Activated T-cell treated with anti-CD3 and anti-CD28 coated beads for 4 hours (primary cell): Measurements from ENCODE around the gene TBC1D12.
"Not testable (repeated sequence)": the region's sequence is repeated elsewhere in the genome, so short reads cannot be mapped to it uniquely, and the experiment has no call there.

Experiments
- DNase-seq: peaks from one replicate; pipeline ENCODE4 v3.0.0-alpha.2; 2020

Gene TBC1D12

DNA sequence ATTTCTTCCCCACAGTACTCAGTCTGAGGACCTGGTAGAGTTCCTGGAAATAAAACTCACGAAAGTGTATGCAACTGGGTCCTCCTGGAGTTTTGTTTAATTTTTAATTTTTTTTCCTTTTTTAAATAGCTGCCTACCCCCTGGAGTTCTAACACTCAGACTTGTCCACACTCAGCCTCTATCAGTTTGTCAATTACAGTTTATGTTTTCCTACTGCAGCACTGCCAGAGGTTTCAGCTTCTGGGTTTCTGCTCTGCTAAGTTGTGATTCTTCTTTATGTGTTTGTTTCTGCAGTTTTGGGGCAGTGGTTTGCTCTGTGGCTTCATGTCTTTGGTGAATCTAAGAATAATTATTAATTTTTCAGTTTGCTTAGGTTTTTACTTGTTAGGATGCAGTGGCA is 59.2 kb downstream of the TBC1D12 start:
- no peak for DNase-seq

DNA sequence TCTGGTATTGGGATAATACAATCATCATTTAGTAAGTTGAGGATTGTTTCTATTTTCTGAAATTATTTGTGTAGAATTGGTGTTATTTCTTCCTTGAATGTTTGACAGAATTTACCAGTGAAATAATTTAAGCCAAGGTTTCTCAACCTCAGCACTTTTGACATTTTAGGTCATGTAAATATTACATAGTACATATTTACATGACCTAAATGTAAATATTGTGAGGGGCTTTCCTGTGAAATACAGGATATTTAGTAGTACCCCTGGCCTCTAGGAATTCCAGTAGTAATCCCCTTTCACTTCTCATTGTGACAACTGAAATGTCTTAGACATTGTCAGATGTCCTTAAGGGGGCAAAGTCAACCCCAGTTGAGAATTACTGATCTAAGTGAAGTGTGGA is 59.8 kb downstream of the TBC1D12 start:
- no peak for DNase-seq

DNA sequence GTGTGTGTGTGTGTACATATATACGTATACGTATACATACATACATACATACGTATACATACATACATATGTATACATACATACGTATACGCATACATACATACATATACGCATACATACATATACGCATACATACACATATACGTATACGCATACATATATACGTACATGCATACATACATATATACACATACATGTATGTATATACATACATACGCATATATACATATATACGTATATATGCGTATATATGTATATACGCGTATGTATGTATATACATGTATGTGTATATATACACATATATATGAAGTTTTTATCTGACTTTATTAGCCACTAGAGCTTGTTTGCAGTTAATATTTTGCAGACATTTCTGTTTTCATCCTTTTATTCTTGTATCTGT is 63.3 kb downstream of the TBC1D12 start:
- DNase-seq: no peak

DNA sequence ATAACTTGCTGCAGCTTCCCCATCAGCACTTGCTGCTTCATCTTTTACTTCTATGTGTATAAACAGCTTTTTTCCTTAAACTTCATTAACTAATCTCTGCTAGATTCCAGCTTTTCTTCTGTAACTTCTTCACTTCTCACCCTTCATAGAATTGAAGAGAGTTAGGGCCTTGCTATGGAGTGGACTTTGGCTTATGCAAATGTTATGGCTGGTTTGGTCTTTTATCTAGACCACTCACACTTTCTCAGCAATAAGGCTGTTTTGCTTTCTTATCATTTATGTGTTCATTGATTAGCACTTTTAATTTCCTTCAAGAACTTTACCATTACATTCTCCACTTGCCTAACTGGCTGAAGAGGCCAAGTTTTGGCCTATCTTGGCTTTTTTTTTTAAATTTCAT is 79.1 kb downstream of the TBC1D12 start:
- no peak for DNase-seq

DNA sequence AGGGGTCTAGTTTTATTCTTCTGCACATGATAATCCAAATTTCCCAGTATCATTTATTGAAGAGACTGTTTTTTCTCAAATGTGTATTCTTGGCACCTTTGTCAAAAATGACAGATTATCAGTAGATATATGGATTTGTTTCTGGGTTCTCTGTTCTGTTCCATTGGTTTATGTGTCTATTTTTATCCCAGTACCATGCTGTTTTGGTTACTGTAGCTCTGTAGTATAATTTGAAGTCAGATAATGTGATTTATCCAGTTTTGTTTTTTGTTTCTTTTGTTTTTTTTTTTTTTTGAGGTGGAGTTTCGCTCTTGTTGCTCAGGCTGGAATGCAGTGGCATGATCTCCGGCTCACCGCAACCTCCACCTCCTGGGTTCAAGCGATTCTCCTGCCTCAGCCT is 81.6 kb downstream of the TBC1D12 start:
- no peak for DNase-seq

DNA sequence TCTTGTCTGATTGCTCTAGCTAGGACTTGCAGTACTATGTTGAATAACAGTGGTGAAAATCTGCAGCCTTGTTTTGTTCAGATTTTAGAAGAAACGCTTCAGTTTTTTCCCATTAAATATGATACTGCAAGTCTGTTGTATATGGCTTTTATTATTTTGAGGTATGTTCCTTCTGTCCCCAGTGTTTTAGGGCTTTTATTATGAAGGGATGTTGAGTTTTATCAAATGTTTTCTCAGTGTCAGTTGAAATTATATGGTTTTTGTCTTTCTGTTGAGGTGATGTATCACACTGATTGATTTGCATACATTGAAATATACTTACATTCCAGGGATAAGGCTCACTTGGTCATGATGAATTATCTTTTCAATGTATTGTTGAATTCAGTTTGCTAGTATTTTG is 82.8 kb downstream of the TBC1D12 start:
- no peak for DNase-seq

DNA sequence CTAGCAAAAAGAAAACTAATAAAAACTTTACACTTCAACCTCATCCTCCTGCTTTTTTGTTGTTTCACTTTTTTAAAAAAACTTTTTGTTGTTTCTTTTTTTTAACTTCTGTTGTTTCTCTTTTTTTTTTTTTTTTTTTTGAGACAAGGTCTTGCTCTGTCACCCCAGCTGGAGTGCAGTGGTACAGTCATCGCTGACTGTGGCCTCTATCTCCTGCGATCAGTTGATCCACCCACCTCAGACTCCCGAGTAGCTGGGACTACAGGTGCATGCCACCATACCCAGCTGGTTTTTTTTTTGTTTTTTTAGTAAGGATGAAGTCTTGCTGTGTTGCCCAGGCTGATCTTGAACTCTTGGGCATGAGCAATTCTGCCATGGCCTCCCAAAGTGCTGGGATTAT is 85.2 kb downstream of the TBC1D12 start:
- no peak for DNase-seq

DNA sequence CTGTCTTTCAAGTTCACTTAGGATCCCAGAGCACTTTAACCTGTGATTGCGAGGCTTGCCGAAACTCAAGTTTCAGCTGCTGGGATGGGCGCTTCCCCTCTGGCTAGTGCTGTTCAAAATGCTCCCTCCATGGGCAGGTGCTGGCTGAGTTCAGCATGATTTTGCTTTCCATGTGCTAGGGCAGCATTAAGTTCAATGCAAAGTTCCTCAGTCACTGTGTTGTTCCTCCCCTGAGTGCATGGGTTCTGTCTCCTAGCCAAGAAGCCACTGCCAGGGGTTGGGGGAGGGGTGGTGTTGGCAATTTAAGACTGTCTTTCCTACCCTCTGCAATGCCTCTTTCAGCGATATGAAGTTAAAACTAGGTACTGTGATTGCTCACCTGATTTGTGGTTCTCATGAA is 86.8 kb downstream of the TBC1D12 start:
- DNase-seq: no peak

DNA sequence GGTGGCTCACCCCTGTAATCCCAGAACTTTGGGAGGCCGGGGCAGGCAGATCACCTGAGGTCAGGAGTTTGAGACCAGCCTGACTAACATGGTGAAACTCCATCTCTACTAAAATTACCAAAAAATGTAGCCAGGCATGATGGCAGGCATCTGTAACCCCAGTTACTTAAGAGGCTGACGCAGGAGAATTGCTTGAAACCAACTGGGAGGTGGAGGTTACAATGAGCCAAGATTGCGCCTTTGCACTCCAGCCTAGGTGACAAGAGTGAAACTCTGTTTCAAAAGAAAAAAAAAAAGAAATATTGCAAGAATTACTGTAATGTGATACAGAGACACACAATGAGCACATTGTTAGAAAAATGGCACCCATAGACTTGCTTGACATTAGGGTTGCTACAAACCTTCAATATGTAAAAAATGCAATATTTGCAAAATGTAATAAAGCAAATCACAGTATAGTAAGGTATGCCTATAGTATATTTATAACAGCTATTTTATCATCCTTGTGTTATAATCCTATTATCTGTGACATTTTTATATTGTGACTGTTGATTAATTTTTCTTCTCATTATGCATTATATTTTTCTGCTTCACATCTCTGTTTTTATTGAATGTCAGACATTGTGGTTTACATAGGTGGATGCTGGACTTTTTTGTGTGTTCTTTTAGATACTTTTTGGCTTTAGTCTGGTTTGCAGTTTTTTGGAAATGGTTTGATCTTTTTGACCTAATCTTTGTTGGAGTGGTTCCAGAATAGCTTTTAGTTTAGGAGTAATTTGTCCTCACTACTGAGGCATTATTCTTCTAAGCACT is 87.8 kb downstream of the TBC1D12 start:
- DNase-seq: no peak

DNA sequence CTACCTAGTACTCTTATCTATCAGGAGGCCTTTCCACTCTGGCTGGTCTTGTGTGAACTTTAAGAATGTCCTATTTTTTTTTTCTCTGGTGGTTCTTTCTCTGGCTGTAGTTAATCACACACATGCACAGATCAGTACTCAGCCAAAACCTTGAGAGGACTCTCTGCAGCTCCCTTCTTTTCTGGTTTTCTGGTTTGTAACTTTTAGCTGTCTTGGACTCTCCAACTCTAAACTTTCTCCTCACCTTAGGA is 88.4 kb downstream of the TBC1D12 start:
- no peak for DNase-seq

DNA sequence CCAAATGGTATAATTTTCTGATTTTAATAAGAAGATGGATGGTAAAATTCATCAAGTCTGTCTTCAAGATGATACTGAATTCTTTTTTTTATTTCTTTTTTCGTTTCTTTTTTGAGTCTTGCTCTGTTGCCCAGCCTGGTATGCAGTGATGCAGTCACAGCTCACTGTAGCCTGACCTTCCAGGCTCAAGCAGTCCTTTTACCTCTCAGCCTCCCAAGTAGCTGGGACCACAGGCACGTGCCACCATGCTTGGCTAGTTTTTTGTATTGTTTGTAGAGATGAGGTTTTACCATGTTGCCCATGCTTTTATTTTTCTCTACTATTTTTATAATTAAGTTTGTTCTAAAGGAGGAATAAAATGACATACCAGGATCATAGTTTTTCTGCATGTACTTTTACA is 91.1 kb downstream of the TBC1D12 start:
- DNase-seq: no peak

DNA sequence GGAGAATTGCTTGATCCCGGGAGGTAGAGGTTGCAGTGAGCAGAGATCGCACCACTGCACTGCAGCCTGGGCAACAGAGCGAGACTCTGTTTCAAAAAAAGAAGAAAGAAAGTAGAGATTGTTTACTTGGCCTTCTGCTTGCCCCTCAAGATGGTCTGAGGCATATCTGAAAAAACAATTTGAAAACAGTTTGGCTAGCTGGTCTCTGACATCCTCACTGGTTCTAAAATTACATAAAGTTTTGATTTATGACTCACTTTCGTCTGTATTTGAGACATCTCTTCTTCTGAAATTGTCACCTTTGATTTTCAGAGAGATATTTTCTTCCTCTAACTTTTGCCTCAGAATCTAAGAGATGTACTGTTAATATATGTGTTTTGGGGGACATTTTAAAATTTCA is 93.7 kb downstream of the TBC1D12 start:
- no peak for DNase-seq

DNA sequence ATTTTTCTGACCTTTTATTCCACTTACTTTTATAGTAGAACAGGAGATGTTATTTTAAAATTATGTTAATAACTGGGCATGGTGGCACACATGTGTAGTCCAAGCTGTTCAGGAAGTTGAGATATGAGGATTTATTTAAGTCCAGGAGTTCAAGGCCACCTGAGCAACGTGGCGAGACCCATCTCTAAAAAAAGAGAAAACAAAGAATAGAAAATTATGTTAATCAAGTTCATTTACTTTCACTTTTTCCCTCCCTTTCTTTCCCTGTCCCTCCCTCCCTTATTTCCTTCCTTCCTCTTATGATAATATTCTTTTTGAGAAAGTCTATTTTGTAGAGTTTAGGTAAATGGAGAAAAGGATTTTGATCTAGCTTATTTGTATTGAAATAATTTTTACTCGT is 94.3 kb downstream of the TBC1D12 start:
- DNase-seq: no peak

DNA sequence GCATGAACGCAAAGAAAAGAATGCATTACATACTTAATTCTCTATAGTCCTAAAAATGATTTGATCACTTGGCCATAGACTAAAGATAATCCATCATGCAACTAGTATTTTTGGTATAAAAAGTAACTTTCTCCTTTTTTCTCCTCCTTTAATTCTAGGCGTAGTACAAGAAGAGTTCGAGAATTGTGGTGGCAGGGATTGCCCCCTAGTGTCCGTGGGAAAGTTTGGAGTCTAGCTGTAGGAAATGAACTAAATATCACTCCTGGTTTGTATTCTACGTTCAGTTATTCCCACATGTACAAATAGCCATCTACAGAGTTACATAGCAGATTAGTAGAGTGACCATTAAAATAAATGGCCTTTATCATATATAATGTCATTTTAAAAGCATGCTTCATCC is 97.7 kb downstream of the TBC1D12 start:
- DNase-seq: no peak

DNA sequence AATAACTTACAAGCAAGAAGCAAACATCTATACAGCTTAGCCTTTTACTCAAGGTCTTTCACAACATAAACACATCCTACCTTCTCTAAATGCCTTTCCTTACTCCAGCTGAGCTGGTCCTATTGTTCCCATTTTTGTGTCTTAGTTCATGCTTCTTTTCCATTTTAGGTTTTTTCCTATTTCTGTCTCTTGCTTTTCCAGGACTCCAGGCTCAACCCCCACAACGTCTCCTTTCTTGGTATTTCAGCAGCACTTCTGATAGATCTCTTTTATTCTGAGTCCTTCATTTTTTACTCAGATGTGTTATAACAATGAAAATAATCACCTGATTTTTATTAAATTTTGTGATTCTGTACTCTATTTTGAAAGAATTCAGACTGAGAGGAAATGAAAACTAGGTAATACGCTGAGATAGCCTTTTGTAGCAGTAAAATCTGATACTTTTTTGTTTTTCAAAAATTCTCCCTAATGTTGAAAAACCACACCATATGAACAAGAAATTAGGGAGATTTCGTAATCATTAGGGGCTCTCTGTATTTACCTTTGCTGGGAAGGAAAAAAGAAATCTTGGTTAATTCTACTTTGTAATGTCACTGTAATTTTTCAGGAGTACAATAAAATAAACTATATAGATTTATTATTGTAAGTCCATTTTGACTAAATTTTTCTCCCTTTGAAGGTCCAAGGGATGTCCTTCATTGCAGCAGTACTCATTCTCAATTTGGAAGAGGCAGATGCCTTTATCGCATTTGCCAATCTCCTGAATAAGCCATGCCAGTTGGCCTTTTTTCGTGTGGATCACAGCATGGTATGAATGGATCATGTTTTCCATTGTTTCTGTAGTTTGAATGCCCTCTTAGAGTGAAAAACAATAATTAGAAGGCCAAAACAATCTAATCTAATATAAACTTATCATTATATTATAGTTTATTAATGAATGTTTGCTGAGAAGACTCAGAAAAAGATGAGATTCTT is 119.2 kb downstream of the TBC1D12 start:
- no peak for DNase-seq

DNA sequence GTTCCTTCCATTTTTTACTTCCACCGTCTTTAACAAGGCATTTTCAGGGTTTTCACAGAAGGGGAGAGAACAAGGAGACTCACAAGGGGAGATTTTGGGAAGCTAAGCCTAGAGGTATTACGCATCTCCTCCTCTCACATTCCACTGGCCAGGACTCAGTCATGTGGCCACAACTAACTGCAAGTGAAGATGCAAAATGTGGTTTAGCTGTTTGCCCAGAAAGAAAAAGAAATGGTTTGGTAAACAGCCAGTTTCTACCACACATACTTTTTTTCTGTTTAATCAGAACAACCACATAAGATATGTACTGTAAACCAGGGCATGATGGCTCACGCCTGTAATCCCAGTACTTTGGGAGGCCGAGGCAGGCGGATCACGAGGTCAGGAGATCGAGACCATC is 121.8 kb downstream of the TBC1D12 start:
- DNase-seq: no peak

DNA sequence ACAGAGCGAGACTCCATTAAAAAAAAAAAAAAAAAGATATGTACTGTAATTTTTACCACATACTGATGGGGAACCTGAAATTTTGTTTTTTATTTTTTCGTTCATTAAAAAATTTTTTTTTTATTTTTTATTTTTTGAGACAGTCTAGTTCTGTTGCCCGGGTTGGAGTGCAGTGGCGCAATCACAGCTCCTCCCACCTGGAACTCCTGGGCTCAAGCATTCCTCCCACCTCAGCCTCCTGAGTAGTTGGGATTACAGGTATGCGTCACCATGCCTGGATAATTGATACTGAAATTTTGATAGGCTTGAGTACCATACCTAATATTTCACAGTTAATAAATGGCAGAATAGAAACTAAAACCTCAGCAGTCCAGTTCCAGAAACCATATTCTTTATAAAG is 122.4 kb downstream of the TBC1D12 start:
- DNase-seq: no peak

DNA sequence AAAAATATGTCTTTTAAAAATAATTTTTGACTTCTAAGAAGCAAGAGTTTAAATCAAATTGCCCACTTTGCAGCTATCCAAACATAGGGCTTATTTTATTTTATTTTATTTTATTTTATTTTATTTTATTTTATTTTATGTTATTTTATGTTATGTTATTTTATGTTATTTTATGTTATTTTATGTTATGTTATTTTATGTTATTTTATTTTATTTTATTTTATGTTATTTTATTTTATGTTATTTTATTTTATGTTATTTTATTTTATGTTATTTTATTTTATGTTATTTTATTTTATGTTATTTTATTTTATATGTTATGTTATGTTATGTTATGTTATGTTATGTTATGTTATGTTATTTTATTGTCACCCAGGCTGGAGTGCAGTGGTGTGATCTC is 129.2 kb downstream of the TBC1D12 start:
- DNase-seq: not testable (repeated sequence)

DNA sequence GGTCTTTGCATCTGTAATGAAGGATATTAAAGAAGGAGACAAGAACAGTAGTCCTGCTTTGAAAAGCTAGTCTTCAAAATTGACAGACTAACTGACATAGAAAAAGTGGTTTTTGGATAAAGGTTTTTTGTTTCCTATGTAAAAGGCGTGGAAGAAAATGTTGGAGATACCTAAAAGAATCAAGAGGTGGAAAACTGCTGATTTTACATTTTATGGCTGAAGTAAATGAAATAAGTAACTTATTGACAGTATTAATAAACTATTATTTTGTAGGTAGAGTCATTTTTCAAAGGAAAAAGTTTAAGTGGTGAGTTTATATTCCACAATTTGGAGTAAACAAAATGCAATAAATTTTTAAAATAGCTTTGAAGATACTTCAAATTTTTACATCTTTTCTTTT is 130.7 kb downstream of the TBC1D12 start:
- no peak for DNase-seq

DNA sequence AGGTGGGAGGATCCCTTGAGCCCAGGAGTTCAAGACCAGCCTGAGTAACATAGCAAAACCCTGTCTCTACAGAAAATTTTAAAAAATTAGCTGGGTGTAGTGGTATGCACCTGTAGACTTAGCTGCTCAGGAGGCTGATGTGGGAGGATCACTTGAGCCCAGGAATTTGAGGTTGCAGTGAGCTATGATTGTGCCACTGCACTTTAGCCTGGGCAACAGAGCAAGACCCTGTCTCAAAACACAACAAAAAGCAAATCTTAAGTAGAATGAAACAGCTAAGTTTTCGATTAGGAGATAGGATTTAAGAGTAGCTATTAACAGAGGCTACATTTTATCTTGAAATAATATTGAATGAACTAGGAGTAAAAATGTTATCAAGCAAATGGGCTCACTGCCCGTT is 139.9 kb downstream of the TBC1D12 start:
- DNase-seq: not testable (repeated sequence)

DNA sequence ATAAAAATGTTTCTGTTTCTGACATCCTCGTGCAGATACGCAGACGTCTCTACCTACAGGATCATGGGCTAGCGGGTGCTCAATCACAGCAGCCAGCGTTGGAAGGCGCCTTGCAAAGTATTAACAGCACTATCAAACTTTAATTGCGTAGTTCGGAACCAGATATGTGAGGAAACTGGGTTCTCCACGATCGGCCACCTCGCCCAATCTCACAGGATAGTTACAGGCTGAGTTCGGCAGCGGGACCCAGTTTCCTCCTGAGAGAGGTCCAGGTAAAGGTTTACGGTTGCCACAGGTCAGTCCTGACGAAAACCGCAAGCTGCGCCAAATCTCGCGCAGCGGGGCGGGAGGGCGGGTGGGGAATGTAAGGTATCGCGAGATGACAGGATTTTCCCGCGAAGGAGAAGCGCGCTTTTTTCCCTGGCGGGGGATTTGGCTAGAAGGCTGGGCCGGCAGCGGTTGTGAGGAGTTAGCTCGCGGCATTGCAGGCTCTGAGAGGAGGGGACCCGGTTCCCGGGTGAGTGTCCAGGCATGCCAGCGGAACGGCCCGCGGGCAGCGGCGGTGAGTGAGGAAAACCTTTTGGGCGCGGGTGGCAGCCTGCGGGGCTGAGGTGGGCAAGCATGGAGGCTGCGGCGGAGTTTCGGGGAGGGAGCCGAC is 143.2 kb downstream of the TBC1D12 start, which contains the start of gene HELLS:
TSS of gene HELLS (plus strand) at position 398 of the 658 bp plus-strand sequence. CDS start at position 532, 134 bp downstream.
- DNase-seq: peak; percentile 57

DNA sequence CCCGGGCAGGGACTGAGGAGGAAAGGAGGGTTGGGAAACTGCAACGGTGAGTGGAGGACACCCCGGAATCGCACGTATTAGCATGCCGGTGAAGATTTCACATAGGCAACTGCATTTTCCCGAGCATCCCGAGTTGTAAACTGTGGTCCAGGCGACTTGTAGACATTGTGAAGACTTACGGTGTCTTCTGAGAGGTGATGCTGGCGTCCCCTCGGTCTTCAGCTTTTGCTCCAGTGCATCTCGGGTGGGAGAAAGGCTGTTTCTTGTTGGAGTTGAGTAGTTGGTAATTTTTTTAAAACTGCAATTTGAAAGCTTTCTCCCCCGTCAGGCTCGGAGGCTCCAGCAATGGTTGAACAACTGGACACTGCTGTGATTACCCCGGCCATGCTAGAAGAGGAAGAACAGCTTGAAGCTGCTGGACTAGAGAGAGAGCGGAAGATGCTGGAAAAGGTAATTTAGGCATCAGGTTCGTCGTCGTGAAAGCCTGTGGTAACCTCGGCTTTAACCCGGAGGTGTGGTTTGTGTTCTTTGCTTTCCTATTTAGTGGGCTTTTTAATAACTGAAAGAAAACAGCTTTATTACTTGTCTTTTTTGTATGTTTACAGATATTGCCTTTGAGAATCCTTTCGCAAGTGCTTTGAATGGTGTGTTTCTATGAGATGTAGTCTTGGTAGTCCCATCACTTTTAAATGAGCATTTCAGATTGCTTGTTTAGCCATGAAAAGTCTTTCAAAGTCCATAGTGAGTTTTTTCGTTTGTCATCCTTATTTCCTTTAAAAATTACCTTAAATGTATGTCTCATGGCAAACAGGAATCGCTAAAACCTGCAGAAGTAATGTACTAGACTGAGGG is 143.9 kb downstream of the TBC1D12 start:
- peak; percentile 2 for DNase-seq

DNA sequence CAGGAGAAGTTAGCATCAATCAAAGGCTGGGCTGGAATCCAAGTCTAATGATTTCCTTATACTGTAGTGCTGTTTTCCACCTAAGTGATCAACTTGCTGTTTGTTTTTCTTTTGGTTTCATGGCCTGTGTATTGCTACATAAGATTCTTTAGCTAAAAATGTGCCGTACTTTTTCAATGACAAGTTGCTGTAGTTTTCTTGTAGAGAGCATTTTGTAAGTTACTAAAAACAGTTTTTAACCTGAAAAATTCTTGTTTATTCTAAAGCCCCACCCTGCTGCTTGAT is 144.5 kb downstream of the TBC1D12 start:
- DNase-seq: no peak
